Raji (cell line): Measurements from ENCODE around the gene FBXL17.
A peak's percentile ranks its signal among the peaks of the same experiment; 100 is the strongest.

ENCODE experiments used
- POLR2A ChIP-seq: IDR thresholded peaks from 2 replicates; pipeline ENCODE4 v1.6.1; 2011; ENCODE audit warnings: low read depth, low read length, control low read depth; ENCODE audit not compliant: insufficient read depth

The FBXL17 gene

GRCh38 chr5:108381954-108382783, at the start of gene FBXL17:
Gene FBXL17 (minus strand): TSS chr5:108382098.
- peak; percentile 86 for TF ChIP-seq POLR2A

- TF ChIP-seq POLR2A, result no peak
Observed at GRCh38 chr5:108430931-108431608, 49.2 kb upstream of the FBXL17 start.

GRCh38 chr5:108421713-108422112, 39.8 kb upstream of the FBXL17 start:
- TF ChIP-seq POLR2A, result no peak

- TF ChIP-seq POLR2A, result no peak
Observed at GRCh38 chr5:108420755-108421154, 38.9 kb upstream of the FBXL17 start.

GRCh38 chr5:108420158-108420557, 38.3 kb upstream of the FBXL17 start:
- TF ChIP-seq POLR2A, result no peak

- no peak for TF ChIP-seq POLR2A
Observed at GRCh38 chr5:108418197-108418596, 36.3 kb upstream of the FBXL17 start.

- TF ChIP-seq POLR2A, result no peak
Observed at GRCh38 chr5:108417166-108417670, 35.3 kb upstream of the FBXL17 start.

GRCh38 chr5:108415726-108416125, 33.8 kb upstream of the FBXL17 start:
- TF ChIP-seq POLR2A, result no peak

- TF ChIP-seq POLR2A, result no peak
Observed at GRCh38 chr5:108409786-108410185, 27.9 kb upstream of the FBXL17 start.

- TF ChIP-seq POLR2A, result no peak
Observed at GRCh38 chr5:108398964-108399363, 17.1 kb upstream of the FBXL17 start.

GRCh38 chr5:108387758-108388157, 5.9 kb upstream of the FBXL17 start:
- no peak for TF ChIP-seq POLR2A

- TF ChIP-seq POLR2A, result no peak
Observed at GRCh38 chr5:108386345-108387061, 4.6 kb upstream of the FBXL17 start.

GRCh38 chr5:108384741-108385140, 2.8 kb upstream of the FBXL17 start:
- no peak for TF ChIP-seq POLR2A

GRCh38 chr5:108382784-108383330, 959 bp upstream of the FBXL17 start:
- no peak for TF ChIP-seq POLR2A

GRCh38 chr5:108381350-108381953, 446 bp downstream of the FBXL17 start:
- 0 out of 2 replicates have a peak, but pooled peaks have one; percentile 19 for TF ChIP-seq POLR2A
